HG03135 (cell line): ENCODE data around the gene SIX5.
A peak's percentile ranks its signal among the peaks of the same experiment; 100 is the strongest.
"Not testable (repeated sequence)": the region's sequence is repeated elsewhere in the genome, so short reads cannot be mapped to it uniquely, and the experiment has no call there.

ENCODE experiments used
- ATAC-seq: cut with Tn5 transposase; IDR thresholded peaks from one replicate; pipeline ENCODE4 v1.9.1; 2021; ENCODE audit warnings: mild to moderate bottlenecking, moderate library complexity; ENCODE audit not compliant: unreplicated experiment

The SIX5 gene

DNA sequence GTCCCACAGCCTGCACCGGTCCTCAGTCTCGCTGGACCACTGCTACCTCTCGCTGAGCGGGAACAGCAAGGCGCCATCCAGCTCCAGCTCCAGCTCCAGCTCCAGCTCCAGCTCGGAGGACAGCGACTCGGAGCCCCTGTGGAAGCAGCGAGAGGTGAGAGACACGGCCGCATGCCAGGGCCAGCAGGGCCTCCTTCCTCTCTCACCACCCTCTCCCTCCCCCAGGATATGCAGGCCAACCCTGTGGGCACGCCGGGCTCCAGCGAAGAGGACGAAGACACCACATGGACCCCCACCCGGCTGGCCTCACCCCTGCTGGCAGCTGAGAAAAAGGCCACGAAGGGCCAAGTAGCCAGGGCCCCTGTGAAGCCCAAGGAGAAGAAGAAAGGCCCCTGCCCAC lies 7.3 kb downstream of the SIX5 start:
- ATAC-seq: no peak

DNA sequence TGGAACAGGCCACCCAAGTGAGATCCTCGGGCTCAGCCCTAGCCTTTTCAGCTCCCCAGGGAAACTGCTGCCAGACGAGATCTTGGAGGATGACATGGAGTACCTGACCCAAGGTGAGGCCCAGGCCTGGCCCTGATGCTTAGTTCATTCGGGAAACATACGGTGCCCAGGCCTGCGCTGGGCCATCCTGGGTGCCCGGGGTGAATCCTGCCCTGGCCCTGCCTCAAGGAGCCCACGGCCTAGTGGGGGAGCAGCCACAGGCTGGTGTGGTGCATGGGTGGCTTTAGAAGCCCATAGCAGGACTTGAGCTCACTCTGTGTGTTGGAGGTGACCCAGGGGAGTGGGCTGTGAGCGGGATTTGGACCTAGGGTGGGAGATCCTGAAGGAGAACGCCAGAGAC lies 10.1 kb downstream of the SIX5 start:
- ATAC-seq: no peak

DNA sequence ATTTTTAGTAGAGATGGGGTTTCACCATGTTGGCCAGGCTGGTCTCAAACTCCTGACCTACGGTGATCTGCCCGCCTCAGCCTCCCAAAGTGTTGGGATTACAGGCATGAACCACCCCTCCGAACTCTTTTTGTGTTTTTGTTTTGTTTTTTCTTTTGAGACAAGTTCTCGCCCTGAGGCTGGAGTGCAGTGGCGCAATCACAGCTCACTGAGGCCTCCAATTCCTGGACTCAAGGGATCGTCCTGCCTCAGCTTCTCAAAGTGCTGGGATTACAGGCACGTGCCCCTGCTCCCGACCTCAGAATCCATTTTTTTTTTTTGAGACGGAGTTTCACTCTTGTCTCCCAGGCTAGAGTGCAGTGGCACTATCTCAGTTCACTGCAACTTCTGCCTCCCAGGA lies 11.4 kb downstream of the SIX5 start:
- no peak for ATAC-seq

DNA sequence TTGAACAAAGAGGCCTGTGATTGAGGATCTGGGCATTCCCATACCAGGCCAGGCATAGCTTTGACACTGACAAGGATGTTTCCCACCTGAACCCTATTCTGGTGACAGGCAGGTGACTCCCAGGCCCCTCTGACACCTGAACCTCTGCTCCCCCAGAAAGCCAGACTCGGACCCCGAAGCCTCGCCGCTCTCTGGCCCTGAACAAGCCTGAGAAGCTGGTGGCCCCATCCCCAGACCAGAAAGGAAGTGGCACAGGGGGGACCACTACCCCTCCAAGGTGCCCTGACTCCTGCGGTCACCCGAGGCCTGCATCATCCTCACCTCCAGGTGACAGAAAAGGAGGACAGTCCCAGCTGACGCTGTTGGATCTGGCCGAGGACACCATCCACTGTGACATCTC lies 14.7 kb downstream of the SIX5 start:
- ATAC-seq: no peak

DNA sequence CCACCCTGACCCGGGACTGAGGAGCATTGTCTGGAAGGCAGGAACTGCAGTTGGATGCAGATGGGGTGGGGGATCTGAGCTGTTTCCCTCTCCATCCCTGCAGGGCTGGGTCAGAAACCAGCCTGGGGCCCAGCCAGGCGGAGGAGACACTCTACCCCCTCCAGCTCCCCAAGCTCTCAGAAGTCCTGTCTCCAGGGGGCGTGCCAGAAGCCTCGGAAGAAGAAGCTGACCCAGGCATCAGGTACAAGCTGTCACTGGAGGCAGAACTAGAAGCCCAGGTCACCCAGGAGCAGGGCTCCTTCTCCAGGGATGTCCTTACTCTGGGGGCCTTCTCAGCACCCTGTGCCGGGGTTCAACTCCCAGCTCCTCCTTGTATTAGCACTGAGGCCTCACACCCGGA lies 15.5 kb downstream of the SIX5 start:
- no peak for ATAC-seq

DNA sequence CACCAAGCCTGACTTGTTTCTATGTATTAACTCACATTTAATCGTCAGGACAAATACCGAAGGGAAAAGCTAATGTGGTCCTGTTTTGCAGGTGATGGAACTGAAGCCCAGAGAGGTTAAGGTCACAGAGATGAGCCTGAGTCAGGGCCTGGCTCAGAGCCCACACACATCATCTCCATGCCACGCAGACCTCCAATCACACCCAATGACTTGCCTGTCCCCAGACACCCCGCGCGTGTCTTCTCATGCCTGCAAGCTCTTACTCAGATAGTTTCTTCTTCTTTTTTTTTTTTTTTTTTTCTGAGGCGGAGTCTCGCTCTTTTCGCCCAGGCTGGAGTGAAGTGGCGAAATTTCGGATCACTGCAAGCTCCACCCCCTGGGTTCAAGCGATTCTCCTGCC lies 16.4 kb downstream of the SIX5 start:
- ATAC-seq: no peak

DNA sequence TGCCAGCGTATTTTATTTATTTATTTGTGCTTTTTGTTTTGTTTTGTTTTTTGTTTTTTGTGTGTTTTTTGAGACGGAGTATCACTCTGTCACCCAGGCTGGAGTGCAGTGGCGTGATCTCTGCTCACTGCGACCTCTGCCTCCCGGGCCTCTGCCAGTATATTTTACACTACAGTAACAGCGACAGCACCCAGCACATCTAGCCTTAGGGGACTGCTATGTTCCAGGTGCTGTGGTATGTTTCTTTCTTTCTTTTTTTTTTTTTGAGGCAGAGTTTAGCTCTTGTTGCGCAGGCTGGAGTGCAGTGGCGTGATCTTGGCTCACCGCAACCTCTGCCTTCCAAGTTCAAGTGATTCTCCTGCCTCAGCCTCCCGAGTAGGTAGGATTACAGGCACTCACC lies 17.6 kb downstream of the SIX5 start:
- not testable (repeated sequence) for ATAC-seq

DNA sequence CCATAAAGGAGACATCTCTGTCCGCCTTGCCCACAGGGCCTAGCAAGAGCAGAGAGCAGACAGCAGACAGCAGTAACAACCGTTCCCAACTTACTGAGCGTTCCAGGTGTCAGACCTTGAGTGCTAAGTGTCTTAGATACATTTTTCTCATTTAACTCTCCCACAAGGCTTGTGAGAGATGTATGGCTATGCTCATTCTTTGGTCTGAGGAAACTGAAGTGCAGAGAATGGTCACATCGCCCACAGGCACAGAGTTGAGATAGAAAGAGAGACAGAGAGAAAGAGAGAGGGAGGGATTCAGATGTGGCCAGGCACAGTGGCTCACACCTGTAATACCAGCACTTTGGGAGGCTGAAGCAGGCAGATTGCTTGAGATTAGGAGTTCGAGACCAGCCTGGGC lies 21.5 kb downstream of the SIX5 start:
- no peak for ATAC-seq

DNA sequence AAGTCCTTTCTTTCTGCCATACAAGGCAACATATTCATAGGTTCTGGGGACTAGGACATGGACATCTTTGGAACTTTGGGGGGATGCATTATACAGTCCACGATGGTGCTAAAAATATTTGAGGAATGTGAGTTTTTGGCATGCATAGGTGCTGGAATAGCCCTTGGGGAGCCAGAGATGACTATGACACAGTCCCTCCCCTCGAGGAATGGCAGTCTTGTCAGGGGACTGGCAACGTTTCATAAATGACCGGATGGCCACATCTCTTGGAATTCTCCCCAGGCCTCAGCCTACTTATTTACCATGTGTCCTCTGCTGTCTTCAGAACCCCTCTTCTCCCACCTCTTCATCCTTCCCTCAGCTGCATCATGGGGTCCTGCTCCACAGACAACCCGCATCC lies 22.2 kb downstream of the SIX5 start:
- ATAC-seq: no peak

DNA sequence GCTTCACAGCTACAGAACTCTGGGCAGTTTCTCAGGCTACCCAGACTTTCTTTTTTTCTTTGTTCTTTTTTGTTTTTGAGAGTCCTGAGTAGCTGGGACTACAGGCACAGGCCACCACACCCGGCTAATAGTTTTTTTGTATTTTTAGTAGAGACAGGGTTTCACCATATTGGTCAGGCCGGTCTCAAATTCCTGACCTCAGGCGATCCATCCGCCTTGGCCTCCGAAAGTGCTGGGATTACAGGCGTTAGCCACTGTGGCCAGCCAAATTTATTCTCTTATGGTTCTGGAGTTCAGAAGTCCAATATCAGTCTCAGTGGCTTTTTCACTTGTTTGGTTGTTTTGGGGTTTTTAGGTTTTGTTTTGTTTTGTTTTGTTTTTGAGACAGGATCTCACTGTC lies 23.4 kb downstream of the SIX5 start:
- ATAC-seq: no peak

DNA sequence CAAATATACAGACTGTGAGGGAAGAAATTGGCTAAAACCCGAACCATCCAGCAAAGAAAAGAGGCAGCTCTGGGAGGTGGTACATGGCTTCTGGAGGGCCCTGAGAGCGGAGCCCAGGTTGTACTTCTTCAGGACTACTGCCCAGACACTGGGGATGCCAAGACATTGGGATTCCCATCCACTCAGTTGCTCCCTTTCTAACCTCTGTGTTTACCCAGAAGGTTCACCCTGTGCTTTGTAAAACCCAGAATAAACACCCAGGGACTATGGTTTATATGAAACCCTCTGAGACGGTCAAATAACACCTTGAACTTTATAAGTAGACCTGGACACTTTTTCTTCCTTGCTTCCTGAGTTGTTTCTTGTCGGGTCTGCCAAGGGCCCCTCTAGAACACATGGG lies 26.1 kb downstream of the SIX5 start:
- no peak for ATAC-seq

DNA sequence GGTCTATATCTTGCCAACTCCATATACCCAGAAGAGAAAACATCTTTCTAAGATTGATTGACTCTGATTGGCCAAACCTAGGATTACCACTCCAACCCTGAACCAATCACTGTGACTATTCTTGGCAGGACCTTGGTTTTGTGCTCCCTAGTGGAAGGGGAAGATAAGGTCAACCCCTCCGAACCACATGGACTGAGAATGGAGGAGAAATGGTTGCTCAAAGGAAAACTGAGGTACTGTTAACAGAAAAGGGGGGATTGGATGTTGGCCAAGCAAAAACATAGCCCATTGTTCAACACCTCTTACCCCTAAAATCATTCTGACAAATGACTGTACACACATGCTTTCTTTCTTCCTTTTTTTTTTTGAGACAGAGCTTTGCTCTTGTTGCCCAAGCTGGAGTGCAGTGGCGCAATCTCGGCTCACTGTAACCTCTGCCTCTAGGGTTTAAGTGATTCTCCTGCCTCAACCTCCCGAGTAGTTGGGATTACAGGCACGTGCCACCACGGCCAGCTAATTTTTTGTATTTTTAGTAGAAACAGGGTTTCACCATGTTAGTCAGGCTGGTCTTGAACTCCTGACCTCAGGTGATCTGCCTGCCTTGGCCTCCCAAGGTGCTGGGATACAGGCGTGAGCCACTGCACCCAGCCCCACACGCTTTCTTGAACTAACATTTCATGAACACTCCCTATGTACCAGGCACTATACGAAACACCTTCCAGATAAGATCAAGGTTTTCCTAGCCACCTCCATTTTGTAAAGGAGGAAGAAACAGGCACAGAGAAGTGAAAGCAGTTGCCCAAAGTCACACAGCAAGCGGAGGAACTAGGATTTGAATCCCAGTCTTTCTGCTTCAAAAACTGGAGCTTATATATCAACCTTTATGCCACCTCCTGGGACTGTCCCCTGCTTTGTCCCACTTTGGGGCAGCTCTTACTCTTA lies 29.3 kb downstream of the SIX5 start:
- no peak for ATAC-seq

DNA sequence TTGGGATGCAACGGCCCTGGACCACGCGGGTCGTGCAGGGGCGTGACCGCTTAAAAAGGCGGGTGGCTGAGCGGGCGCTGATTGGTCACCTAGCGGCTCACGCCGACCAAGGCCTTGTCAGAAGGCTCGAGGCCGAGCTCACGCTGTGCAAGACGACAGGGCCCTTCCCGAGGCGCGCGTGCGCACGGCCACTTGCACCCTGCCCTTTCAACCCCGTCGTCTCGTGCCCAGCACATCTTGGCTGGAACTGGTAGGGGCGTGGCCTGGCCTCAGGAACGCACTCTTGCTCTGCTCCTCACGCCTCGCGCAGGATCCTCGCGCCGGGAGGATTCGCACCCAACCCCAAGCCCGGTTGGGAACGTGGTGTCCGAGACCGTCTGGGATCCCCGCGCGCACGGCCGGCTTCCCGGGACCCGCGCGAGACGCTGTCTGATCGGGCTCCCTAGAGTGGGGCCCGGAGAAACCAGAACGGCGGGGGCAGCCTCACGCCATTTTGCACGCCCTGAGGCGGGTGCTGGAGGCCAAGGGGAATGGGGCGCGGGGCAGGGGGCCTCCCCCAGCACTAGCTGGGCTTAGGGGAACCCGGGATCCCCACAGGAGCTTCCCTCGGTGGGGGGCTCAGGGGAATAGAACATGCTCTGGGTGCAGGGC lies 35.8 kb downstream of the SIX5 start, which contains the start of gene MEIOSIN:
Gene MEIOSIN, plus strand, starts transcription at position 280 of the 651 bp plus-strand sequence. CDS start 1,938 bp downstream, outside the sequence.
- ATAC-seq: no peak

DNA sequence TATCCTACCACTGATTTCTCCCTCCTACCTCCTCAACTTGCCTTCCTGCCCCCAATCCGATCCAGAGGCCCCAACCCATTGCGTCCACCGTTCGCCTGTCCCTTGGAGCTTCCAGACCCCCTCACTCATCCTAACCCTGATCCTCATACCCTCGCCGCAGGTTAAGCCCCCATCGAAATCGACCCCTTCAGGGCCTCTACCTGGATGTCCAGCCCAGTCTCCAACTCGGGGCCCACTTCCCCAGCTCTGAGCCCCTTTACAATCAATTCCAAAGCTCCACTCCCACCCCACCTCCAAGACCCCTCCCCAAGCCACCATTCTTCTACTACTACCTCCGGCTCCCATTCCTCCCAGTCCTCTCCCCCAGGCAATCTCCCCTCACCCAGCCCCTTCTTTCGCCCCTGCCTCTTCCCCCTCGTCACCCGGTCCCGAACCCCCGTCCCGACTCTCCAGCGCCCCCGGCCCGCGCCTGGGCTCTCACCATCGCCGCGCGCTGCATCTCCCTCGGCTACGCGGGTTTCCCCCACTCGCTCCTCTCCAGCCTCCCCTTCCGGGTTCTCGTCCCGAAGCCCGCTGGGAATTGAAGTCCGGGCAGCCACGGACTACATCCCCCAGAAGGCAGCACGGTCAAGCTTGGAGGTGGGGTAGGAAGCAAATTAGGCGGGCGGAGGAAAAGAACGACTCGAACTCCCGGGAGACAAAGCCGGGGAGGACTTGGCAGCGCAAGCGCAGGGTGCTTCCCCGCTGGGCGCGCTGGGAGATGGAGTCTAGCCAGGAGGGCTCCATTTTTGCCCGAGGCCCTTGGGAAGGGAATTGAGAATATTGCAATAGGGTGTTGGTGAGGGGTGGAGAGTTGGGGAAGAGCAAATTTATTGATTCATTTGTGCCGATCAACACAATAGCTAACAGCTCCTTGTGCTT lies 38.4 kb downstream of the SIX5 start, which contains the start of gene FBXO46:
Gene FBXO46, minus strand, starts transcription at position 529 of the 921 bp plus-strand sequence. CDS start 17,401 bp downstream, outside the sequence.
- peak; percentile 93 for ATAC-seq

DNA sequence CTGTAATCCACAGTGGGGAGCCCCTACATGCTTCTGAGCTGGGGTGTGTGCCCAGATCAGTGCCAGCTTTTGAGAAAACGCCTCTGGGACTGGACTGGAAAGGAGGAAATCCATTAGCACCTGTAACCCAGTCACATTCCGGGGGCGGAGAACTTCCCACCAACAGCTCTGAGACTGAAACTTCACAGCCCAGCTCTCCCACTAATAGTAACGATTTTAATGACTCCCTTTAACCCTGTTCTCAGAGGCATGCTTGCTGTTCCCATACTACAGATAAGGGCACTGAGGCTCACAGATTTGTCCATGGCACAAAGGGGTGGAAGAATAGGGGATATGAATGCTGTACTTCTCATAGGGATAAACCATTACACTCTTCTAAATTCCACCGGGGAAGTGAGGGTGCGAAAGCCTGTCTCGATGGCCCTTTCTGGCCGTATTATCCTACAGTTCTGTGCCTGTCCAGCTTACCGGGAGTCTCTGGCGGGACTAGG lies 39.2 kb downstream of the SIX5 start:
- no peak for ATAC-seq

DNA sequence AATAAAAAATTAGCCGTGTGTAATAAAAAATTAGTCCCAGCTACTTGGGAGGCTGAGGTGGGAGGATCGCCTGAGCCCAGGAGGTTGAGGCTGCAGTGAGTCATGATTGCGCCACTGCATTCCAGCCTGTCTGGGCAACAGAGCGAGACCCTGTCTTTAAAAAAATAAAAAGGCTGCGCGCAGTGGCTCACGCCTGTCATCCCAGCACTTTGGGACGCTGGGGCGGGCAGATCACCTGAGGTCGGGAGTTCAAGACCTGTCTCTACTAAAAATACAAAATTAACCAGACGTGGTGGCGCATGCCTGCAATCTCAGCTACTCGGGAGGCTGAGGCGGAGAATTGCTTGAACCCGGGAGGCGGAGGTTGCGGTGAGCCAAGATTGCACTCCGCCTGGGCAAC lies 40.4 kb downstream of the SIX5 start:
- not testable (repeated sequence) for ATAC-seq

DNA sequence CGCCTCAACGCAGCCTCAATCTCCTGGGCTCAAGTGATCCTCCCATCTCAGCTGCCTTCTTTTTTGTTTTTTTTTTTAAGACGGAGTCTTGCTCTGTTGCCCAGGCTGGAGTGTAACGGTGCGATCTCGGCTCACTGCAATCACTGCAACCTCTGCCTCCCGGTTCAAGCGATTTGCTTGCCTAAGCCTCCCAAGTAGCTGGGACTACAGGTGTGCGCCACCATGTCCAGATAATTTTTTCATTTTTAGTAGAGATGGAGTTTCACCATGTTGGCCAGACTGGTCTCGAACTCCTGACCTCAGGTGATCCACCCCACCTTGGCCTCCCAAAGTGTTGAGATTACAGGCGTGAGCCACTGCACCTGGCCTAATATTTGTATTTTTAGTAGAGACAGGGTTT lies 49.0 kb downstream of the SIX5 start:
- not testable (repeated sequence) for ATAC-seq

DNA sequence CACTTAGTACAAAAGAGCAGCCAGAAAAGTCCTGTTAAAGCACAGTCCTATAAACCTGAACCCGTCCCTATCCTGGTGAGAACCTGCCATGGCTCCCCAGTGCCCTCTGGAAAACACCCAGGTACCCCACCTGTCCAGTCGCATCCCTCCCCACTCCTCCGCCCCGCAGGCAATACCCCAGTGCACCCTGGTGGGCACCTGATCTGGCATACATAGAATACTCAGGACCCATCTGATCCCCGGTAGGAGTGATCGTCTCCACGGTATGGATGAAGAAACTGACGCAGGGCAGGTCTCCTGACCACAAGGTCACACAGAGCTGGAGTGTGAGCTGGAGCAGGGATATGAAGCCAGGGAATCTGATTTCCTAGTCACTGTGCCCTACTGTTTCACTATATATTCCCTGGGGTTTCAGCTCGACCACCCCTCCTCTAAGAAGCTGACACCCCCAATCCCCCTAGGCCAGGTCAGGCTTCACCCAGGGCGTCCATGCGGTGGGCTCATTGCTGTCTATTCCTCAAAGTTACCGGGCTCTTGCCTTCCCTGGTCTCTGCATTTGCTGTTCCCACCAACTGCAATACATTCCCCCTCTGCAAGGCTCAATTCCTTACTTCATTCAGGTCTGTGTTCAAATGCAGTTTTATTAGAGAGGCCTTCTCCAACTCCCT lies 50.9 kb downstream of the SIX5 start:
- ATAC-seq: no peak

DNA sequence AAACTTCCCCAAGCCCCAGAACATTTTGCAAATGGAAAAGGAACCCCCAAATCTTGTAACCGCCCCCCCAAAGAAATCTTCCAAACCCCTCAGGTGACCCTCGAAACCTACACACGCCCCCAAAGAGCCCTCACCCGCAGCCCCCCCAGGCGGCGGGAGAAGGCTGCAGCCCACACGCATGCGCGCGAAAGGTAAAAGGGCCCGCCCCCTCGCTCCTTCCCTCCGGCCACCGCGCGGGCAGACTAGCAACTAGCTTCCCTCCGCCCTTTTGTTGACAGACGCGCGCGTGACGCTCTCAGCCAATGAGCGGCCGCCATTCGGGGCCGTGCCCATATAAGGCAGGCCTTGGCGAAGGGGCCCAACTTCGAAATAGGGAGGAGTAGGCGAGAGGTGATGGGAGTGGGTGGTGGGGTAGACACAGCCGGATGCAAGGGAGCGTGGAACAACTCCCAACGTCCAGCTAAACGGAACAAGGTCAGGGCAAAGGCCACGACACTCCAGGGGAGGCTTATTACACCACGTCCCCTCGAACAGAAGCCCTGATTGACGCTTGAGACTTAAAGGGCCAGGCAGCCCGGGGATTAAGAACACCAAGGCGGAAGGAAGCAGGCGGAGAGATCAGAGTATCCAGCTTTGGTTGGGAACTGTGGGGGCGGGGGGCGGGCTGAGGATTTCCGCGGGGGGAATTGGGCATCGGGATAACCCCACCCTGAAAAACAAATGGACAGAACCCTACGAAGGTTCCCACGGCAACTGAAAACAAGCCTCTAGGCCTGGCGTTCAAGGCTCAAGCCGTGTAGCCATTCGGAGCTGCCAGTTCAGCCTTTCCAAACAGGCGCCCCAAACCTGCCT lies 51.7 kb downstream of the SIX5 start:
- peak; percentile 92 for ATAC-seq
